HG02610 (cell line): ENCODE measurements around the gene DUSP7.

Source experiments
- ATAC-seq: cut with Tn5 transposase; IDR thresholded peaks from one replicate; pipeline ENCODE4 v1.9.1; 2021; ENCODE audit warnings: mild to moderate bottlenecking, moderate library complexity; ENCODE audit not compliant: unreplicated experiment

DUSP7 gene

DNA sequence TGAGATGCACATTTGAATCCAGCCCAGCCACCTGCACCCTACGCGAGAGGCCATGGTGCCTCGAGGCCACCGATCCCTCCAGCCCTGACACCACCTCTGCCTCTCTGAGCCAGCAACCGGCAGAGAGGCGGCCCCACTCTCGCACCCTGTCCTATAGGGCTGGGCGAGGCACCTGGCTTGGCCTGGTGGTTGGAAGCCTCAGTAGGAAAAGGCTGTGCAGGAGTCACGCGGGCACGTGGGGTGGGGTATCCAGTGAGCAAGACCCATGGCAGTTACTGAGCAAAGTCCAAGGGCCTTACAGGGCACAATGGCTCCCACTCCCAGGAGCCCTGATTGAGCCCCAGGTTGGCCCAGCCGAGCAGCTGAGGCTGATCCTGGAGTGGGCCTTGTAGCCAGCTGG is 12.4 kb upstream of the DUSP7 start:
- no peak for ATAC-seq

DNA sequence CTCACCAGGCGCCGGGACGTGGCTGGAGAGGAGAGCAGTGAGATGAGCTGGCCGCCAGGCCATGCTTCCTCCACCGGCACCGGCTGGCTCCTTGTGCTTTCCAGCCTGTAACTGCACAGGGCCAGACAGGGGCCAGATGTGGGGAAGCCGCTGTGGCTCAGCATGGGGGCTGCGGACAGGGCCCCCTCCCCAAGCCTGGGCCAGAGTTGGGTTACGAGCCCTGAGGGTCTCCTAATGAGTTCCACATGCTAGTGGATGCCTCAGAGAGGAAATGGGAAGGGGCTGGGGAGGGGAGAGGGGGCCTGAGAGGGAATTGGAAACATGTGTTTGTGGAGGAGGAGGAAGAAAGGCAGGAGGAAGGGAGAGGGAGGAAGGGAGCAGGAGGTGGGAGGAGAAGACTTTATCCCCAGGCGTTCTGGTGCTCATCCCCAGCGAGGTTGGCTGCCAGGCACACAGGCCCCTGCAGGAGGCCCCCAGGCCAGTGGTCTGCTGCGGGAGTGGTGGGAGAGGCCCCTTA is 11.7 kb upstream of the DUSP7 start:
- ATAC-seq: no peak

DNA sequence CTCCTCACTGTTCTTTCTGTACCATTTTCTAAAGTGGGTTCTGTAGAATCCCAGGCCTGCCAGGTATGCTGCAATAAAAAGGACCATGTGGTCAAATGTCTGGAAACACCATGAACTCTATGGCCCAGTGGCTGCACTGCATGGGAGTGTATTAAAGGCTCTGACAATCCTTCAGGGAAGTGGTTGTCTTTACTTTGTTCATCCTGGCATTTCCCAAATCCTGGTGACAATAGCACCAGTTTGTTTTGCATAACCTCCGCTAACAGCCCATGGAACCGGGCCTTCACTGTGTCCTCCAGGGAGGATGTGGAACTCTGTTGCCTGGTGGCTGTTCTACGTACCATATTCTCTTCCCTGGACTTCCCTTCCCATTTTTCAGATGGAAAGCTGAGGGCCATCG is 11.2 kb upstream of the DUSP7 start:
- no peak for ATAC-seq

DNA sequence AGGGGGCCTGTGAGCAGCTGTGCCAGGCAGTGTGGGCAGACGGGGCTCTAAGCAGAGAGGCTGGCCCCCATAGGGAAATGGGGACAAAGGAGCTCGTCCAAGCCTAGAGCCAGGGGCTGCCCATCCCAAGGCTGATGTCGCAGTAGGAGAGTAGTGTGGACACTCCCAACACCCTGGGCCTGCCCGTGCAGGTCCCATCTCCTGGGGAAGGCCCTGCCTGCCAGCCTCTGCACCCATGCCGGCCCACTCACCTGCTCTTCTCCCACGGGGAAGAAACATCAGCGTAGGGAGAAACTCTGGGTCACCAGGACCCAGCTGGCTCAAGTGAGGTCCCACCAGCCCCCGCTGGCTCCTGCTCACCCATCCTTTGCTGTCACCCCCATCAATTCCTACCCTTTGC is 10.7 kb upstream of the DUSP7 start:
- ATAC-seq: no peak

DNA sequence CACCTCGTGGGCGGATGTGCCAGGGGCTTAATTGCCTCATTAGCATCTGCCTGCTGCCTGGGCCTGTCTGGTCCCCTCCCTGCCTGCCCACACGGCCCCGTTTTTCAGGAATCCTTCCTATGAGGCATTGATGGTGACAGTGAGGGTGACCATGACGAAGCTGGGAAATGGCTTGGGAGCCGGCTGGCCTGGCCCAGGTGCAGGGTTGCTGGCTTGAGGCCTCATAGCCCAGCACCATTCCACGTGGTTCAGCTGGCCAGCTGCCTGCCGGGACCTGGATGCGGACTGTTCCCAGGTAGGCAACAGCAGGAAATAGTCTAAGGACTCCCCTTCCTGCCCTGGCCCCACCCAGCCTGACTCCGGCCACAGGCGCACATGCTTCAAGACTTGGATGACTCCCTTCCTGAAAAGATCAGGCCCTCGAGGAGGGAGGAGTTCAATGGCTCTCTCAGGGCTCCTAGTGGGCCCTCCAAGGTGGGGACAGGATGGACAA is 8.9 kb upstream of the DUSP7 start:
- no peak for ATAC-seq

DNA sequence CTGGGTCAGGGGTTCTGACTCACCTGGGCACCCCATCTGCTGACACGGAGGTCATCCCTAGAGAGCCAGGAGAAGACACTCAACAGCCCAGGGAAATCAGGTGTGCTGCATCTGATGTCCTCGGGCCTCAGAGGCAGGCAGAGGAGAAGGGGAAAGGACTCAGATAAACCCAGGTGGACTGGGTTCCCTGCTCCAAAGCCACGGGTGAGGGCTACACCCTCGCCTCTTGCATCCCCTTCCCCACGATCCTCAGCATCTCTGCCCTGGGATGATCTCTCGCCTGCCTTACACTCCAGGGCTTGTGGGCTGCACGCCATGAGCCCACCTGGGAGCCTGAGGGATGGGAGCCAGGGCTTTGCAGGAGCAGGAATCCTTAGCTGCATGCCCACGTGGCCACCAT is 8.2 kb upstream of the DUSP7 start:
- ATAC-seq: no peak

DNA sequence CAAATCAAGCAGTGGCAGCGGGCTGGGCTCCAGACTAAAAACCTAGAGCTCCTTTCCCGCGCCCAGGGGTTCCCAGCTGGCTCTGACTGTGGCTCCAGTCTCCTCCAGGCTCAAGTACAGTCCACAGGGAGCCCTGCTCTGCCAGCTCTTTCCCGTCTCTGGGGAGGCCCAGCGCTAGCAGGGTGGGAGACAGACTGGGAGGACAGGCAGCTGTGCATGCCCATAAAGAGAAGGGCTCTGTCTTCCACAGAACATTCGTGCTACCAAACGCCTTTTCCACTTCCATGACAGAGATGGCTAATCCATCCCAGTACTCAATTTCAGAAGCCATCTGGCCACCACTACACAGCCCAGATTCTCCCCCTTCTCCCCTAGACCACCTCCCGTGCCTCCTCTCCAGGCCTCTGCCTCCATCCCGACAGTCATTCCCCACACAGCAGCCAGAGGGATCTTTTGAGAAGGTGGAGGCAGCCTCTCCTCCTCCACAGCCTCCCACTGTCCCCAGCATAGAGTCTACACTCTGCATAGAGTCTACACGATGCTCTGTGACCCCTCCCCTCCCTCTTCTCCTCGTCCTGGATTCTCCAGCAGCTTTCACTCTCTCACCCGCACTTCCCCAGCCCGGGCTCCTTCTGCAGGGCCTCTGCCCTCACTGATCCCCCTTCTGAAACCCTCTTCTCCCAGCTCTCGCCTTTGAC is 6.8 kb upstream of the DUSP7 start:
- ATAC-seq: no peak

DNA sequence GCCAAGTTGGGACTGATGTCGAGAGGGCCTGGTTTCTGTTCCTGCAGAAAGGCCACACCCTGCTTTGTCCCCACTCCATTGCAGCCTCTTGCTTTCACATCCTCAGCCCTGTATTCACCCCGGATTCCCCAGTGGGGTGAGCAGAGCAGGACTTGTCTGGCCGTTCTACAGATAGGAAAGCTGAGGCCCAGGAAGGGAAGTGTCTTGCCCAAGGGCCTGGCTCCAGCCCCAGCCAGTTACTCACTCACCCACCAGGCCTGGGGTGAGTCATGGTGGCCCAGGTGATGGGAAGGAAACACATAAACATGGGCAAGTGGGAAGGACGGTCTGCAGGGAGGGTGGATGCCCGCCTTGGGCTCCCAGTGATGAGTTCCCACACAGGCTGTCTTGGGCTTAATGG is 6.1 kb upstream of the DUSP7 start:
- peak; percentile 42 for ATAC-seq

DNA sequence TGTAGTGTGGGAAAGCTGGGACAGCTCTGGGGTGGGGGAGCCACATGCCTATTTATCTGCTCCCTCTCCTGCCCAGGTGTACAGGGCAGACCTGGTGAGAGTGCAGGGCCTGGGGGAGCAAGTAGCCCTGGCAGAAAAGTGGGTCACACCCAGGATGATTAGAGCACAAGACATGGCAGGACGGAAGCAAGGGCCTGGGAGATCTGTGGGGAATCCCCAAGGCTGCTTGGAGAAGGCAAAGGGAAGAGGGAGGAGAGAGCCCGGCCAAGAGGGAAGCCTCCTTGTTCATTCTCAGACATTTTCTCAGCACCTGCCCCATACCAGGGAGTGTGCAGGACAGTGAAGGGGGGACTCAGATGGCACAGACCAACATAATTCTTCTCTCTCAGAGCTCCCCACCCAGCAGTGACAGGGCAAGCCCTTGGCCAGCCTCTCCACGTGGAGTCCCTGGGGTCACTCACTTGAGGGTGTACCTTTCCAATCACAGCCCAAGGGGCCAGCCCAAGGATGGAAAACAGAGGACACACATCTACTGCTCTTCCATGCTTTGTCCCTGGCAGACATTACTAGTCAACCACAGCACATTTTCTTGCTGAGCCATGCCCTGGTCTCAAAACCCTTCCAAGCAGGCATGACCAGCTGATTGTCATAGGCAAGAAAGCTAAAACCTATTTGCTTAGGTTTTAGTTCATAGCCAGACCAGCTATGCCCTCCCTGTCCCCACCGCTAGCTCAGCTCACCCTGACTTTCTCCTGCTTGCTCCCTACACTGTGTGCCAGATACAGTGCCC is 4.9 kb upstream of the DUSP7 start:
- ATAC-seq: no peak

DNA sequence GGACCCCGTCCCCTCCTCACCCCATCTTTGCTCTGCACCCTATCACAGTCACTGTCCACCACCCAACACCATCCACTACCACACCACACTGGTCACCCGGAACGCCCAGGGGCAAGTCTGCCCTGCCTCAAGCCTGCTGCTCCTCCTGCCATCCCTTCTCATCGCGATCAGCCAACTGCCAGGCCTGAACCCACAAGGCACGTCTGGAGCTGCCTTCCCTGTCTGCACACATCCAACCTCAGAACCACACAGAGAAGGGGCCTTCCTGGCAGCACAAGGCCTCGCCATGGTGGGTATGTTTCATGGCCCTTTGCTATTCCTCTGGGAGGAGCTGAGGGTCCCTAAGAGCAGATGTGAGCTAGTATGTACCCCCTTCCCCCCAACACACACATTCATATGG is 3.4 kb upstream of the DUSP7 start:
- no peak for ATAC-seq

DNA sequence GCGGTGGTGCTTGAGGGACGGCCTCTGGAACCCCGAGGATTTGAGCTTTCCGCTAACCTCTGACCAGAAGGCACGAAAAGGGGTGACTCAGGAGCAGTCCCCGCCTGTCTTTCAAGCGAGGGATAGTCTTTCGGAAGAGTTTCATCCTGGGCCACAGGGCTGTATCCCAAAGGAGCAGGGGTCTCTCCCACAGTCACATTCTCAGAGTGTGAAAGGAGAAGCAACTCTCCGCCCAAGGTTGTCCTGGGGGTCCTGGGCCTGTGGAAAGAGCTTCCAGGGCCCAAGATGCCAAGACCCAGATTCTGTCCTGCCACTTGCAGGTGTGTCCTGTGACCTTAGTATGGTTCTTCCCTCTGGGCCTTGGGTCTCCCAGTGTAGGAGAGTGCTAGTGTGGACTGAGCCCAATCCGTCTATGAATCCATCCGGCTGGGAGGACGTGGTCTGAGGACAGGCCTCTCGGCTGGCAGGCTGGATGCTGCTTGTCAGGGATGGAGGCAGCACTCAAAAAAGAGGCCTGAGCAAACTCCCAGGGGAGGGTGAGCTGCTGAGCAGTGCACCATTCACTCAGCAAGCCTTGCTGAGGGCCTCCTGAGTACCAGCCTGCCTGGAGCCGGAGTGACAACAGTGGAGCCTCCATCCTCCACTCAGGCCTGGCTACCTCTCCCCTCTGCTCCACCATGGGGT is 1.6 kb upstream of the DUSP7 start:
- no peak for ATAC-seq

DNA sequence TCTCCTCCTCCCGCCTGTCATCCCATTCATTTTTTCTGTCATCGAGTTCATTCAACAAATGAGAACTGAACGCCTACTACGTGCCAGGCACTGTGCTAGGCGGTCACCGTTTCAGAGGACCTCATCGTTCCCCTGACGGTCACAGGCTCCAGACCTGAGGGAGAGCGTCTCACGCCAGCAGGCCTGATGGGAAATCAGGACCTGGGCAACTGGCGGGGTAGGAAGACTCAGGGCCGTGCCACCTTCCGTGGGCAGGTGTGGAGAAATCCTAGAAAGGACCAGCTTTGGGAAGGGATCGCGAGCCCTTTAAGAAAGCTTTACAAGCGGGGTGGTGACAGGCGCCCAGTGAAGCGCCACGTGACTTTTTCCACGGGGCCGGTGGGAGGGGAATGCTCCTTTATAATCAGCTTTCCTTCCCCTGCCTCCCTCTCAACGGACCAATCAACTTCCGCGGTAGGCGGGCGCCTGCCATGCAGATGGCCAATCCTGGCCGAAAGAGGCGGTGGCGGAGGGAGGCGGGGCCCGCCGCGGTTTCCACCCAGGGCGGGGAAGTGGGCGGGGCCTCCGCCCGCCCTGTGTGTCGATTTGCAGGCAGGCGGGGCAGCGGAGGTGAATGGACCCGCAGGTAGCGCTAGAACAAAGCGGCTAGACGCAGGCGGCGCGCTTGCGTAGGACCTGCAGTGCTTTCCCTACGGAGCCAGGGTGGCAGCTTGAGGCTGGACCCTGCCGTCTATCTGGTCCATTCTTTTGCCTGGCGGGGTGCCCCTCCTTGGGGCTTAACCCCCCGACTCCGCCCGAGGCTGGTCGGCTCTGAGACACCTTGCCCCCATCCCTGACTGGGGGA is 819 bp upstream of the DUSP7 start:
- ATAC-seq: peak; percentile 83

DNA sequence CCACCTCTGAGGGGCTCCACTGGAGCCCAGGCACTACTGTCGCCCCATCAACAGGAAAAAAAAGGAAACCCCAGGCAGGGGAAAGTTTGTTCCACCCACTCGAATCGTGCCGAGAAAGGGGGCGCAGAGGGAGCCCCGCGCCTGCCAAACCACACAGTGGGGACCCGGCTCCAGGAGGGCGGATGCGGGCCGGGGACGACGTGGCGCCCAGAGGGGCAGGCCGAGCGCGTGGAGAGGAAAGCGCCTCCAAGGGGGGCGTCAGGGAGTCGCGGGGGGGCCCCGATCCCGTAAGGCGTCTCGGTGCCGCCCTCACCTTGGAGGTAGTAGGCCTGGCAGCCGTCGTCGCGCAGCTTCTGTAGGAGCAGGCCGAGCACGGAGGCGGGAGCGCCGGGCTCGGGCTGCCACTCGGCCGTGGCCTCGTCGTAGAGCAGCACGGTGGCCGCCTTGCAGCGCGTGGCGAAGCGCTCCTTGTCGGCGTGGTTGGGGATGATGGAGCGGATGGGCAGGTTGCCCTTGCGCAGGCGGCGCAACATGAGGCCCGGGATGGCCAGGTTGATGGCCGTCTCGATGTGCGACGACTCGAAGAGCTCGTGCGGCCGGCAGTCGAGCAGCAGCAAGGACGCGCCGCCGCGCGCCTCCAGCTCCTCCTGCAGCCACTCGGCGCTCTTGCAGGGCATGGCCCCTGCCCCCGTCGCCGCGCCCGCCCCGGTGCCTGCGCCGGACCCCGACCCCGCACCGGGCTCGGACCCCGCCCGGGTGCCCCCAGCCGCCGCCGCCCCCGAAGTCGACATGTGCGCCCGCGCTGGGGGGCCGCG is 627 bp downstream of the DUSP7 start:
- peak; percentile 3 for ATAC-seq

DNA sequence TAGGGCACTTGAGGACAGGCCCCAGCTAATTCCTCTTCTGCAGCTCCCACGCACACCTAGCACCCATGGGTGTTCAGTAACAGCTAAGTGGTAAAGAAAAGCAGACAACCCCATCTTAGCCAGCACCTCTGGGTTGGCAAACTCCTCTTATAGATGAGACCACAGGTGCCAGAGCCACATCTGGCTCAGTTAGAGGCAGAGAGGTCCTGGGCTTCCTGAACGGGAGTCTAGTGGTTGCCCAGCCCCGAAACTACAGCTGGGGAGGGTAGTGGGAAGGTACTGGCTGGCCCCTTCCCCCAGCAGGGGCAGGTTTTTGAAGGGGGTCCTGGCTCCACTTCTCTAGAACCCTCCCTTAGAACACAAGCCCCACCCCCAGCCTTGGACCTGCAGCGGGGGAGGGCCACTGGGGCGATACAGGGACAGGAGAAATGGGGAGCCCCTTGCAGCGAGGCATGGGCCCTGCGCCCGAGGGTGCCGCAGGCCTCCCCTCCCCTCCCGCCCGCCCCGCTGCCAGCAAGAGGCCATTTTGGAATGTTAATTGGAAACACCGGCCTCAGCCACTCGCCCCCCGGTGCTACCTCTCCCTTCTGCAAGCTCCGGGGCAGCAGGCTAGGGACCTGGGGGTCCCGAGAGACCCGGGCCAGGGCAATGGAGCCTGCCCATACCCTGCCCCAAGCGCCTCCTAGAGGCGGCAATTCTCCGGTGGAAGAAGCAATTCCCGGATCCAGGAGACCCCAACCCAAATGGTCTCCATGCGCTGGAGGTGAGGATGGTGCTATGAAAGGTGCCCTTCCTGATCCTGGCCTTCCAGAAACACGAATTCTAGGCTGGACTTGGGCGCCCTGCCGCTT is 1.5 kb downstream of the DUSP7 start:
- no peak for ATAC-seq

DNA sequence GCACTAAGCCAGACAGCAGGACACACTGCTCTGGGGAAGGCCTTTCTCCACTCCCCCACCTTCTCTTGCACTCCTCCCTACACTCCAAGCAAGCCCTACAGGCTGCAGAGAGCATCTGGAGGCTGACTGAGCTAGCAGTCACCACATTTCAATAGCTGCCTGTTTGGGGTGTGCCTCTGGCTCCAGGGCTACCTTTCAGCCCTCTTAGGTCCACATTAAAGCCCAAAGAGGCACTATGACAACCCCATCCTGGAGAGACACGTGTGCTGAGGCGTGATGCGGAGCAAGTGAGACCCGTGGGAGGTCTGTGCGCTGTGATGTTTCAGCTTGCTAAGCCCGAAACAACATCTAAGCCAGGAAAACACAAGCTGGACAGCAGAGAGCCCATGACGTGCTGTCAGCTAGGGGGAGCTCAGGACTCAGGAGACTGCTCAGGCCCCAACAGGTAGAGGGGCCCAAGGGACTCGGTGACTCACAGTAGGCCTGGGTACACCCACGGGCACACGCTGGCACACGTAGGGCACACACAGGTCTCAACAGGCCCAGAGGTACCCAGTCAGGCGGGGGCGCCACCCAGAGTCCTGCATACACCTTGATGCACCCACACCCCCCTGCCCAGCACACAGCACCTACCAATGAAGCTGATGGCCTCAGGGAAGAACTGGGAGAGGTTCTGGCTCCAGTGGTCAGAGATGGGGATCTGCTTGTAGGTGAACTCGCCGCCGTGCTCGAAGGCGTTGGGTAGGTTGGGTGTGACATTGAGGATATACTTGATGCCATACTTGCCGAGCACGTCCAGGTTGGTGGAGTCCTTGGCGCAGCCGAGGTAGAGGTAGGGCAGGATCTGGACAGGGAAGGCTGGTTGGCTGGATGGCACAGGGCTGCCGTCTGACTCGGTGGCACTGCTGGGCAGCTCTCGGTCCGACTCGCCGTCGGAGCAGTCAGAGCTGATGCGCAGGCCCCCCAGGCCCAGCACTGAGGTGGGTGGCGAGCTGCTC is 2.8 kb downstream of the DUSP7 start:
- ATAC-seq: no peak

DNA sequence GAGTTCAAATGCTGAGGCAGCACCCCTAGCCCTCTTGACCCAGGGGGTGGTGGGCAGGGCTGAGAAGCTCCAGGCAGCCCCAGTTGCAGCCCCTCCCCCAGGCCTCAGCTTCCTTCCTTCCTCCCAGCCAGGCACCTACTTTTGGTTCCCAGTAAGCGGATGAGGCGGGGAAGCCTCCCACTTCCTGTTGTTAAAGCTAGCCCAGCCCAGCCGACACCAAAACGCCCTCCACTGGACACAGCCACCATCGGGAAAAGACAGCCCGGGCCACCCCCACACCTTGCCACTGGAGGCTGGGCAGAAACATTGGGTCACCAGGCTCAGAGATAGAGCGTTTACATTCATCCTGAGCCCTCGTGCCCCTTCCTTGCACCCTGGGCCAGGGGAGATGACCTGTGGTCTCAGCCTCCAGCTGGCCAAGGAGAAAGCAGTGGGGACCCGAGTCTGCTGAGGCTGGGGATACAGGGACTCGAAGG is 3.5 kb downstream of the DUSP7 start:
- ATAC-seq: no peak

DNA sequence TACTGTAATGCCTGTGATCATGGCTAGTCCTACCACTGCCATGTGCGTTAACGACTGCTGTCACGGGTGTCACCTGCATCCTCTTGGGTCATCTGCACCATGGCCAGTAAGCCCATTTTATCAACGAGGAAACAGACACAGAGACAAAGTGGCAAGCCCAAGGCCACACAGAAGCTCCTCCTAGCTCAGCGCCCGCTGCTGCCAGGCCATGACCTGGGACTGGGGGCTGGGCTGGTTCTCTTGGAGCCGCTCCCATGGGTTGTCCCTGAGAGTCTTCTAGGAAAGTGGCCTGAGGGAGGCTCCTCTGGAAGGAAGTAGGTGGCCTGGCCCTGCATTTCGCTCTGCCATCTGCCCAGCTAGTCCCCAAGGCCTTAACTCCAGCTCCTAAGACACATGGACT is 4.9 kb downstream of the DUSP7 start:
- ATAC-seq: no peak

DNA sequence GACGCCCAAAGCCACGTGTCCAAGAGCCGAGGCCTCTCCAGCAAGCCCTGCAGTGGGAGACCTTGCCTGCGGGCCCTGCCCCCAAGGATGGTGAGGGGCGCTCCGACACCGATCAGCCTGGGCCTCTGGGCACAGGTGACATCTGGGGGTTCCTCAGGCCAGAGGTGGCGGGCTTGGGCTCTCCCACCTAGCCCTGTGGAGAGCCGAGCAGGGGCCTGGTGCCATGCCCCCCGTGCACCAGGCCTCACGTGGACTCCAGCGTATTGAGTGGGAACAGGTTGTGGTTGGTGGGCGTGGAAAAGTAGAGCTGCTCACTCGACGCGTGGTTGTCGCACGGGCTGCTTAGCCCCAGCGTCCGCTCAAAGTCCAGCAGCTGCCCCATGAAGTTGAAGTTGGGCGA is 5.8 kb downstream of the DUSP7 start:
- no peak for ATAC-seq
